Head of caudate nucleus (tissue), 42 donors: ENCODE data around the gene MRPL39.
"Not testable (repeated sequence)": the region's sequence is repeated elsewhere in the genome, so short reads cannot be mapped to it uniquely, and the experiment has no call there.

Experiments
- DNase-seq, 42 donors: peaks; one replicate each; pipeline versions ENCODE4 v3.0.0 to v3.0.0-alpha.2; 2020 to 2021; ENCODE audit warnings: mixed read lengths in 7 of 42
- intact Hi-C: fragments of 100-400 bp; cut with DNase I; formaldehyde crosslinking; loops from one replicate; pipeline ENCODE4 v1.15.0; 2022

MRPL39 gene

GRCh38 chr21:25607151-25608043 lies at the start of gene MRPL39:
Gene MRPL39, minus strand, starts transcription at chr21:25607481. Its CDS starts 6 bp downstream, at chr21:25607475.
- peak; percentile 78 to 96 (median 89) for DNase-seq
- intact Hi-C loops: loop anchor here (2.0 to 5.0 kb wide), 2 partner anchors 100 to 127 kb away; partner anchors contain the start of genes ATP5PF and GABPA

DNA sequence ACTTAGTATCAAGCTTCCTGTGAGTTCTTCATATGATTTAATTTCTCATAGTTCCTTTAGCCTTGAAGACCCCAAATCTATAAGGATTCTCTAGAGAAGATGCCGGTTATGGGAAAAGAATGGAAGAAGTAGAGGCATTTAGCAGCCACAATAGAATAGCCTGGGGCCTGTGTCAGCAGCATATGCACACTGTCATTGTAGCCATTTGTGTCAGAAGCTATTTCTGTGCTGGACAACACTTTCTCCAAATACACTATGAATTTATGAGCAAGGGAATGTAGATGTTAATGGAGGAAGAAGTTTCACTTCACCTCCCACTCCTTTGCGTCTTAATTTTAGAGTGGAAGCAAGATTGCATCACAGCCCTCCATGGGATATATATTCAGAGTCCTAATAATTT lies 49.1 kb upstream of the MRPL39 start:
- DNase-seq: no peak
- intact Hi-C loops: no loop called here

DNA sequence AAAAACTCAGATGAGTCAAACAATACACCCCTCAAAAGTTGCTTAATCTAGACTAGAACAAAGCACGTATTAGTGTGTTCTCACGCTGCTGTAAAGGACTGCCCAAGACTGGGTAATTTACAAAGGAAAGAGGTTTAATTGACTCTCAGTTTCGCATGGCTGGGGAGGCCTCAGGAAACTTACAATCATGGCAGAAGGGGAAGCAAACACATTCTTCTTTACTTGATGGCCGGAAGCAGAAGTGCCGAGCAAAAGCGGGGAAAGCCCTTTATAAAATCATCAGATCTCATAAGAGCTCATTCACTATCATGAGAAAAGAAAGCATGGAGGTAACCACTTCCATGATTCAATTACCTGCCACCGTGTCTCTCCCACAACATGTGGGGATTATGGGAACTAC lies 41.9 kb upstream of the MRPL39 start:
- DNase-seq: no peak
- intact Hi-C loops: no loop called here

DNA sequence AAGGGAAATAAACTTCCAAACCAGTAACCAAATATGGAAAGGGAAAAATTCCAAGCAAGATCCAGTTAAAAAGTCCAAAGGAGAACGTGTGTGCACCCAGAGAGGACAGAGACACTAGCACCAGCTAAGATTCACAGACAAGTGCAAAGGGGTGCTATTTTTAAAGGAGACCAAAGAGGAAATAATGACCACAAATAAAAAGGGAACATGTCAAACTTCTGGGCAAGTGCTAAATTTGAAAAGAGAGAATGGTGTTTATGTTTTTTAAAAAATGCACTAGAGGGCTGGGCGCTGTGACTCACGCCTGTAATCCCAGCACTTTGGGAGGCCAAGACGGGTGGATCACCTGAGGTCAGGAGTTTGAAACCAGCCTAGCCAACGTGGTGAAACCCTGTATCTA lies 40.4 kb upstream of the MRPL39 start:
- intact Hi-C loops: no loop called here
- DNase-seq: no peak

- intact Hi-C loops: no loop called here
- DNase-seq: no peak
These were observed 39.2 kb upstream of the MRPL39 start for GRCh38 chr21:25646474-25646873.

DNA sequence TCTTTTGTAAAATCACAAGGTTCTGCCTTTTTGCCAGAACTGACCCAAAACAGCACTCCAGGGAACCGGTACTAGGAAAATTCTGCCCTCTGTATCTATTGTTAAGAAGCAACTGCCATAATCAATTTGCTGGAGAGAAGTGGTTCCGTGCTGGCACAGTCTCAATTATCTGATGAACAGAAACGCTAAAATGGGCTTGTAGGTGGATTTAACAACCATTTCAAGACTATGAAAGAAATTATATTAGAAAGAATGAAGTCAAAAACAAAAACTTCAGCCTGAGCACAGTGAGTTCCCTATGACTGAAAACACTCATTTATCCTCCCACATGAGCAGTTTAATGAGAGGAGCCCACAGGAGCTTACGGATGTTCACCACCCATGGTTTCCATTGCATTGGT lies 36.2 kb upstream of the MRPL39 start:
- DNase-seq: peak in 14 of 42 donors; percentile 4 to 70 (median 27)
- intact Hi-C loops: no loop called here

- intact Hi-C loops: no loop called here
- DNase-seq: no peak
These were observed 33.6 kb upstream of the MRPL39 start for GRCh38 chr21:25640943-25641292.

DNA sequence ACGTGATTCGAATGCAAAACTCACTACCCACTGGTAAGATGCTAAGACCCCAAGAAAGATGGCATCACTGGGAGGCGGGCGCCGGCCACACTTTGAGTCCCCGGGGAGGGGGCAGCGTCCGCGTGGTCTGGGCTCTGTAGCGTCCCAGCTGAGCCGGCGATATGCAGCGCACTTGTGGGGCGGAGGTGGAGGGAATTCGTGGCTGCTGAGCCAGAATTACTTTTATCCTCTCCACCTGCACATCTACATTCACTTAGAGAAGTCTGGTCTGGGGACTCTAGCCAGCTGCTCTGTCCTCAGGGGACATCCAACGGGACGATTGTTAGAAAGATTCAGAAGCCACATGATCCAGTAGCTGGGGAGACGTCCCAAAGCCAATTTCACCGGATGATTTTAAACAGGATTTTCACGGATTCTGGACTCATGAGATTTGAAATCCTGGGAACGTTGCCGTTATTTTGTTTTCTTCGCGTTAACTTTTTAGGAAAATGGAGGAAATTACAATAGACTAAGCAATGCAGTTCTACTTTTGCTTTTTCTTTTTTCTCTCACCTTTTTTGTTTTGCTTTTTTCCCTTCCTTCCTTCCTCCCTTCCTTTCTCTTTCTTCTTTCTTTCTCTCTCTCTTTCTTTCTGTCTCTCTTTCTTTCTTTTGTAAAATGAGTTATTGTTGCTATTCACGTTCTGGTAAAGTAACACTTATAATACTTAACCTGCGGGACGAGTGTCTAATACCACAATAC lies 33.1 kb upstream of the MRPL39 start:
- intact Hi-C loops: no loop called here

GRCh38 chr21:25639551-25640201 lies 32.4 kb upstream of the MRPL39 start:
- intact Hi-C loops: no loop called here
- peak in 38 of 42 donors; percentile 26 to 78 (median 54) for DNase-seq

More for the DNA sequence above, 33.1 kb upstream of the MRPL39 start:
- peak in 40 of 42 donors; percentile 24 to 74 (median 50) for DNase-seq

DNA sequence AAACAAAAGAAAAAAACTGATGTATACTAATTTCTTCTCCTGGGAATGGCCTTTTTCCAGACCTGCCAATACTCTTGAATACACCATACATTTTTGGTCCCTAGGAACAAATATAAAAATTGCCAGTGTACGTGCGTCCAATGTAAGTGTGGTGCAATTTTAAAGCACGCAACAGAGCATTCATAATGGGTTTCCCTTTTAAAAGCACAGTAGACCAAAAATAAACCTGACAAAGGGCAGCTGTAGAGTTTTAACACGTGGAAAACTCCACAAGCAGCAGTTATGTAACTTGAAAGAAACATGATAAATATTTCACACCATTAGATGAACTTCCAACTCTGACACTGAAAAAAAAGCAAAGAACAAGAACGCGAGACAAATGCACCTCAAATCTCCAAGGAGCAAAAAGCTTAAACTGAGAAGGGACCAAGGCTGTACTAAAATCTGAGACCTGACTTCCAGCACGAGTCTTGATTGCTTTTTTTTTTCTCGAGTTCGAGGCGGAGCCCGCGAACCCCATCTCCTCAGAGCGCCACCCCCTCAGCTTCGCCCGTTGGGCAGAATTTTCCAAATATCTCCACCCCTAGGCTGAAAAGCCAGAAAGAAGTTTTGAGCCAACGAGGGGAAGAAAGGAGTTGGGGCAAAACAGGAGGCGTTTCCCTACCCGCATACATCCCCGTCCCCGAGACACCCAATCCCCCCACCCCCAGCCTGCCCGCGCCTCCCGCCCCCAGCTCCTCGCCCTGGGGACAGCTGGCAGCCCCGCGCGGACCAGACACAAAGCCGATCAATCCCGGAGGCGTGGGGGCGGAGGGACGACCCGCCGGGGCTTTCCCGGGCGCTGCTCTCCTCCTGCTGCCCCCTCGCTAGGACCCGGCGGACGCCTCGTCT lies 31.6 kb upstream of the MRPL39 start, which contains the start of gene JAM2:
TSS of gene JAM2 (plus strand) at position 599 of the 891 bp plus-strand sequence. CDS start 564 bp downstream, outside the sequence.
- peak in 39 of 42 donors; percentile 20 to 69 (median 46) for DNase-seq

DNA sequence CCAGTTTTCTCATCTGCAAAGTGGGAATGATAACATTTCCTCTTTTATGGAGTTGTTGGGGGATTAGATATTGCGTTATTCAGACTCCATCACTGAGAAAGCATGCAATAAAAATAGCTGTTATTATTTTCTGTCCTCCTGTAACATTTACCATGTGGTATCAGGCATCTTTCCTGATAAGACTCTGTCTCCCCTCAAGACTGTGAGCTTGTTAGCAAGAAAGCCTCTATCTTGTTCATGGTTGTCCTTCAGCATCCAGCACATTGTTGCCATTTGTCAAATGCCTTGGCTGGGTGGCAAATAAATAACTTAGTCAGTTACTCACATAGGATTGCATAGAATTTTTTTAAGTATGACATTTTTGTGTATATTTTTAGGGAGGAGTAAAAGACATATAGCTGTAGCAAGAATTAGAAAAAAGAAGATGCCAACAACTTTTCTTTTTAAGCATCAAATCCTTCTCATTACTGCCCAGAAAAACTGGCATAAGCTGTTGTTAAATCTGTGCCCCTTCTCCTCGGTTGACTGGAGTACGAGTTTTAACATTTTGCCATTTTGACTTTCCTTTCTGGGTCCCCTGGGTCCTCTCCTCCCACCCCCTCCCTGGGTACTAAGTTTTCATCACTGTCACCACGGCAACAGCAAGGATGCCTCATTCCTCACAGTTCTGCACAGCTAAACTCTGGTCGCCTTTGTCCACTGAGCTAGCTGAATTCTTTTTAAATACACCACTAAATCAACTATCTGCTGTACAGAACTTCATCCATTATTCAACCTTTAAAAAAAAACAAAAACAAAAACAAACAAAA lies 30.8 kb upstream of the MRPL39 start:
- intact Hi-C loops: no loop called here
- DNase-seq: peak in 2 of 42 donors; percentile 24 to 42

More for the DNA sequence above, 31.6 kb upstream of the MRPL39 start, which contains the start of gene JAM2:
- intact Hi-C loops: no loop called here

GRCh38 chr21:25636727-25637126 lies 29.4 kb upstream of the MRPL39 start:
- no peak for DNase-seq
- intact Hi-C loops: no loop called here

GRCh38 chr21:25635310-25635709 lies 28.0 kb upstream of the MRPL39 start:
- no peak for DNase-seq
- intact Hi-C loops: no loop called here

DNA sequence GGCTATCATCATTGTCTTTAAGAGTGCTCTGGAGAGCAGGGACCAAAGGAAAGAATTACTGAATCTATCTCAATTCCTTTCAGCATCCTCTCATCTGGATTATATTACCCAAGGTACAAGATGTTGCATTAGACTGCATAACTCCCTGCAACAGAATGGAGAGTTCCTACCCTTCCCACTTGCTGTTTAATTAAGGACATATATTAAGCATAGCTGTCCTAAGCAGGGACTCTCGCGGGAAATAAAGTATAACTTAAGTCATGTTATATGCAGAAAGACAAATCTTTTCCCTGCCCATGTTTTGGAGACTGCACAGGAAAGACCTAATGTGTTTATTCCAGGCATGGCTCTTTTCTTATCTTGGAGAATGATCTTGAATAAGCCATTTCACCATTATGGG lies 25.0 kb upstream of the MRPL39 start:
- DNase-seq: no peak
- intact Hi-C loops: no loop called here

DNA sequence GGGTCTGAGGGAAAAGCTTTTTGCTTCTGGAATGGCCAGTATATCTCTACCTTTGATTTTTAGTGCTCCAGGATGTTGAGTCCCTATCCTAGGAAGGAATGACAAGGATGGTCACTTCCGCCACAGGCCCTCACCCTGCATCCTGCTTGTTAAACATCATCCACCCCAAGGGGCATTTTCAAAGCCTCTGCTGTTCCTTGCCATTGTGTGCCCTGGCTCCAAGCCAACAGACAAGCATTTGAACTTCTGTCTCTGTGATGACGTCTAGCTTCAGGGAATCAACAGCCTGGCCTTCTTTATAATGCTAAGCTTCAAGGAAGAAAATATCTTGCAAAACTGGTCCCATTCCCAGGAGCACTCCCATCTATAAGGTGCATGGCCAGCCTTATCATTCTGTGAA lies 19.5 kb upstream of the MRPL39 start:
- intact Hi-C loops: no loop called here
- DNase-seq: peak in 7 of 42 donors; percentile 14 to 57 (median 25)

- DNase-seq, intact Hi-C loops: not testable (repeated sequence)
These were observed 18.7 kb upstream of the MRPL39 start for GRCh38 chr21:25625776-25626555.

DNA sequence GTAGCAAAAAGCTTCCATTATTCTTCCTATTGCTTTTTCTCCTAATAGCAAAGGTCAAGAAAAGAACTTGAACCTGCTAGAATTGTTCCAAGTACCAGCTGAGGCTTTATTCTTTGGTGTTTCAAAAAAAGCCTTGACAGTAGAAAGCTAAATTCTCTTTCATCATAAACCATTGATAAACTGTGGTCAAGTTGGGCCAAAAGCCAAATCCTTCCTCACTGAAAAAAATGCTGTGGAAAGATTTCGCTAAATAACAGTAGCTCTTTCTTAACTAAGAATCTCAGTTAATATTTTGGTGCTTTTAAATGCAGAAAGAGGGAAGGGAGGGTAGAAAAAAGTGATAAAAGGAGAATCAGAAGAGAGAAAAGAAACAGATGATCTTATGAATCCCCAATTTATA lies 17.8 kb upstream of the MRPL39 start:
- DNase-seq: no peak
- intact Hi-C loops: no loop called here
